ENCODE results near the gene PRKN. TPM values are rescaled to one million over a fixed set of nuclear protein-coding genes. Genes with fewer than 3 reads are reported as not detected.
A peak's percentile ranks its signal among the peaks of the same experiment; 100 is the strongest.

PRKN gene
- total and polyA plus RNA-seq, 2 experiments from 2014 or later = 11.7 to 28.1 TPM

DNA sequence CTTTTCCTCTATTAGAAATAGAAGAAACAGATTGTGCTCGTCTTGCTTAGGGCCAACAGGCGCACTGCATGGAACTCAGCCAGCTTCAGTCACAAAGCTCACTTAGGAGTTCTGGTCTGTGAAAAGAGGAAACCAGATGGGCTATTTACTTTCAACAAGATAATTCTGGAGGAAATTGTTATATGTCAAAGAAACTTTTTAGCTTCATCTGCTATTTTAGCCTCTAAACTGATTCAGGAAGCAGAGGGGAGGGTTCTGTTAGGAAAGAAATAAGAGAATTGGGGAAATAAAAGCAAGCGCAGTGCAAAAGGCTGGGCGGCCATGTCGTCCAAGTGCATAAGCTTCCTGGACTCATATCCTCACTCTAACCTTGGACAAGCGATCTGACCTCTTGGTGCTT, 21.3 kb downstream of the PRKN start:
- TF ChIP-seq, protein P1, sequence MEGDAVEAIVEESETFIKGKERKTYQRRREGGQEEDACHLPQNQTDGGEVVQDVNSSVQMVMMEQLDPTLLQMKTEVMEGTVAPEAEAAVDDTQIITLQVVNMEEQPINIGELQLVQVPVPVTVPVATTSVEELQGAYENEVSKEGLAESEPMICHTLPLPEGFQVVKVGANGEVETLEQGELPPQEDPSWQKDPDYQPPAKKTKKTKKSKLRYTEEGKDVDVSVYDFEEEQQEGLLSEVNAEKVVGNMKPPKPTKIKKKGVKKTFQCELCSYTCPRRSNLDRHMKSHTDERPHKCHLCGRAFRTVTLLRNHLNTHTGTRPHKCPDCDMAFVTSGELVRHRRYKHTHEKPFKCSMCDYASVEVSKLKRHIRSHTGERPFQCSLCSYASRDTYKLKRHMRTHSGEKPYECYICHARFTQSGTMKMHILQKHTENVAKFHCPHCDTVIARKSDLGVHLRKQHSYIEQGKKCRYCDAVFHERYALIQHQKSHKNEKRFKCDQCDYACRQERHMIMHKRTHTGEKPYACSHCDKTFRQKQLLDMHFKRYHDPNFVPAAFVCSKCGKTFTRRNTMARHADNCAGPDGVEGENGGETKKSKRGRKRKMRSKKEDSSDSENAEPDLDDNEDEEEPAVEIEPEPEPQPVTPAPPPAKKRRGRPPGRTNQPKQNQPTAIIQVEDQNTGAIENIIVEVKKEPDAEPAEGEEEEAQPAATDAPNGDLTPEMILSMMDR (IDR thresholded peaks at IDR 0.05; ENCODE audit: low read depth, low read length) = no peak

DNA sequence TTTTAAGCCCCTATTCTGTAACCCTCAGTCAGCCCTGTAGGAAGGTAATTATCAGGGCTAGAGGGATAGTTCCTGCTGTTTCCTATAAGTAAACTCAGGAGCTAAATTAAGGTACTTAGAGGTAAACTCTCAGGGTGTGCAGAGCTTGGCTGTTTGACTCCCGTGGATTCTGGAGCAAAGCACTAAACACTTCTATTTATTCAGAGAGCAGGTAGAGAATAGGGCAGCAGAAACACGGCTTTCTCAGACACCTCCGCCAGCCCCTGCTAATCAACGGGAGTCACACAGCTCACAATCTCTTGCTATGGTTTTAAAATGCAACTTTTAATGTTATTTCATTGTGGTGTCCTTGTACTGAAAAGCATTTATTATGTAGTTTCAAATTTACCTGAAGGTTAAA, 21.8 kb downstream of the PRKN start:
- H3K36me3 ChIP-seq = no peaks in the 10 kb centered on the region
- H3K4me3 ChIP-seq = no peak overlapping the region
- H3K9me3 ChIP-seq (ENCODE audit: low read depth) = no peaks in the 10 kb centered on the region
- H3K27me3 ChIP-seq = no peaks in the 10 kb centered on the region
- peak overlapping the region; percentile 22 for H3K27ac ChIP-seq
- peaks cover 19% of the 10 kb centered on the region for H3K4me1 ChIP-seq (ENCODE audit: low read depth)
- no peak for DNase-seq (ENCODE audit: low read depth in 1 of 2, low spot score in 1 of 2)
- TF ChIP-seq, protein P1 (IDR thresholded peaks at IDR 0.05; ENCODE audit: low read depth, low read length) = no peak

More for the DNA sequence above, 21.3 kb downstream of the PRKN start:
- DNase-seq (ENCODE audit: low read depth in 1 of 2, low spot score in 1 of 2) = peak; percentile 18 to 57
- Histone ChIP-seq H3K9me3 (ENCODE audit: low read depth) (no peaks in the 10 kb centered on the region), H3K36me3 (no peaks in the 10 kb centered on the region), H3K27ac (peak overlapping the region; percentile 9), H3K4me3 (no peak overlapping the region), H3K27me3 (no peaks in the 10 kb centered on the region), H3K4me1 (ENCODE audit: low read depth) (peaks cover 19% of the 10 kb centered on the region)

DNA sequence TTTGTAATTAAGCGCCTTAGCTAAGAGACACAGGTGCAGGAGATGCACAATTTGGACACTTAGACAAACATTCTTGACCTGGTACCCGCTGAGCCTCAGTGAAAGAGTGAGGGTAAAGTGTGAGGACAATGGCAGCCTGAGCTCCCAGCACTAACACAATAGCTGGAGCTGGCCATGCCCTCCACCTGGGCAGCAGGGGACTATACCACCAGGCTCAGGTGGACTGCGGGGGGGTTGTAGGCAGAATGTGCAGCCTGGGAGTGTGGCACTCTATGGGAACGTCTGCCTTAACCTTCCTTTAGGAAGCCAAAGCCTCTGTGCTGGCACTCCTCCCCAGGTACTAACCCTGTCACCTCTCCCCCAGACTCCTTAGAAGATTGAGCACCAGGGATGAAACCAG, 23.6 kb downstream of the PRKN start:
- Histone ChIP-seq H3K27ac (no peak overlapping the region), H3K4me3 (no peak overlapping the region), H3K27me3 (no peaks in the 10 kb centered on the region), H3K4me1 (ENCODE audit: low read depth) (peaks cover 19% of the 10 kb centered on the region), H3K9me3 (ENCODE audit: low read depth) (no peaks in the 10 kb centered on the region), H3K36me3 (no peaks in the 10 kb centered on the region)
- DNase-seq (ENCODE audit: low read depth in 1 of 2, low spot score in 1 of 2) = no peak
- TF ChIP-seq, protein P1 (IDR thresholded peaks at IDR 0.05; ENCODE audit: low read depth, low read length) = no peak

DNA sequence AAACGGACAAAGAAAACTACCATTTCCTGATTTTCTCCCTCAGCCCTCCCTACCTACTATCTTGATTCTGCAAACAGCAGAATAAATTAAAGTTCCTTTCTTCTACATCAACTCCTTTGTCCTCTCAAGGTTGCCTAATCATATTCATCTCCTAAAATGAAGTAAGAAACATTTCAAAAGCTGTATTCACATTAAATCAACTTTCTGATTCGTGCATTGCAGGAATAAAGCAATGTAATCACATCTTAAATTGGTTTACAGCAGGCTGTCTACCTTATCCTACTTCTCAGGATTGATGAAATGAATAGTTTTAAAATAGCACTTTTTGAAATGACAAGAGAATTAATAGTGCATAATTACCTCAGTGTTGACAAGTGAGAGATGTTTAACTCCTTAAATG, 25.1 kb downstream of the PRKN start:
- no peaks in the 10 kb centered on the region for H3K27me3 ChIP-seq
- H3K9me3 ChIP-seq (ENCODE audit: low read depth) = no peaks in the 10 kb centered on the region
- TF ChIP-seq, protein P1 (IDR thresholded peaks at IDR 0.05; ENCODE audit: low read depth, low read length) = no peak
- DNase-seq (ENCODE audit: low read depth in 1 of 2, low spot score in 1 of 2) = no peak
- H3K36me3 ChIP-seq = no peaks in the 10 kb centered on the region
- H3K27ac ChIP-seq = no peak overlapping the region
- no peak overlapping the region for H3K4me3 ChIP-seq
- peaks cover 19% of the 10 kb centered on the region for H3K4me1 ChIP-seq (ENCODE audit: low read depth)

DNA sequence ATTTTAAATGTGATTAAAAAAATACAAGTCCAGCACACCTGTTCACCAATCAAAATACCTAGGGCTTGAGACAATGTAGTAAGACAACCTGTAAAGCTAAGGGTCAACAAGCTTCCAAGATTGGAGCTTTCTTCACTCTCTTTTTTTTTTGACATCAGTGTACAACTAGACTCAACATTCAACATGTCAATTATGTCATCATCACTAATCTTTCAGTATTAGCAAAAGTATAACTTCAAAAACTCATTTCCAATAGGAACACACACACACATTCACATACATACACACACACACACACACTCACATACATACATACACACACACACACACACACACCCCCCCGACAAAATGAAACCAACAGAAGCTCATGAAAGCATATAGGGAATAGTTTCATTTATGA, 26.0 kb downstream of the PRKN start:
- Histone ChIP-seq H3K27ac (no peak overlapping the region), H3K9me3 (ENCODE audit: low read depth) (no peaks in the 10 kb centered on the region), H3K4me1 (ENCODE audit: low read depth) (peaks cover 15% of the 10 kb centered on the region), H3K36me3 (no peaks in the 10 kb centered on the region), H3K4me3 (no peak overlapping the region), H3K27me3 (no peaks in the 10 kb centered on the region)
- TF ChIP-seq, protein P1 (IDR thresholded peaks at IDR 0.05; ENCODE audit: low read depth, low read length) = no peak
- no peak for DNase-seq (ENCODE audit: low read depth in 1 of 2, low spot score in 1 of 2)

DNA sequence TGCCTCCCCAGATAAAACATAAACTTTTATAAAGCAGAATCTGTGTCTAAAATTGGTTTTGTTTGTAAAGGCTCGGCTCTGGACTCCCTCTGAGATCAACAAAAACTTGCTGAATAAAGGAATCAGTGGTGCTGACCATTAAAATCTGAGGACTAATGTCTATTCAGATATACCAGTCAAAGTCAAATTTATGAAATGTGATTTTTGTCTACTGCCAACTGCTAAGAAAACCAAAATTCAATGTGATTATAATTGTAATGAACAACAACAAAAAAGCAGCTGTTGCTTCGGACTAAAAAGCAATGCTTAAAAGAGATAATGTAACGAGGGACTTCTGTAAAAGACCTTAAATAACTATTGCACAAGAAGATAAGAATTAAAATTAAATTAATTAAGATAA, 26.6 kb downstream of the PRKN start:
- H3K27me3 ChIP-seq = no peaks in the 10 kb centered on the region
- TF ChIP-seq, protein P1 (IDR thresholded peaks at IDR 0.05; ENCODE audit: low read depth, low read length) = no peak
- no peaks in the 10 kb centered on the region for H3K36me3 ChIP-seq
- H3K27ac ChIP-seq = no peak overlapping the region
- H3K9me3 ChIP-seq (ENCODE audit: low read depth) = no peaks in the 10 kb centered on the region
- H3K4me3 ChIP-seq = no peak overlapping the region
- H3K4me1 ChIP-seq (ENCODE audit: low read depth) = peaks cover 9% of the 10 kb centered on the region
- DNase-seq (ENCODE audit: low read depth in 1 of 2, low spot score in 1 of 2) = no peak
